ENCODE measurements around the gene KIF25.

KIF25 gene

DNA sequence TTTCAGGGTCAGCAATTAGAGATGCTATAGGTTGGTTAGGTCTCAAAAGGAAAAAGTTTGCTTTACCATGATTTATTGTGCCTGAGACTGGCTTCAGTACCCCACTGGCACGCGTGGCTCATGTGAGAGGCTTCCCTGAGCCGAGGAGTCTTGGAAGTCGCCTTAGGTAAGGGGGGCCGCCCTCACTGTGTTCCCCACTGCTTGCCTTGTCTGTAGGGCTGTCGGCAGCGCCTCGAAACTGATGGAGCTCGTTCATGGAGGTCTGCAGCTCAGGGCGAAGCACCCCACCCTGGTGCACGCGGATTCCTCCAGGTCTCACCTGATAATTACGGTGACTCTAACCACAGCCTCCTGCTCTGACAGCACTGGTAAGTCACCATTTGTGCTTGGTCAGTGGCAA, 42.4 kb downstream of the KIF25 start:
- DNase-seq (ENCODE audit: extremely low read depth, low read depth), result no peak
- H3K4me3 ChIP-seq (replicated peaks; ENCODE audit: low read depth, low read length), result no peak overlapping the region
- TF ChIP-seq, protein P1, sequence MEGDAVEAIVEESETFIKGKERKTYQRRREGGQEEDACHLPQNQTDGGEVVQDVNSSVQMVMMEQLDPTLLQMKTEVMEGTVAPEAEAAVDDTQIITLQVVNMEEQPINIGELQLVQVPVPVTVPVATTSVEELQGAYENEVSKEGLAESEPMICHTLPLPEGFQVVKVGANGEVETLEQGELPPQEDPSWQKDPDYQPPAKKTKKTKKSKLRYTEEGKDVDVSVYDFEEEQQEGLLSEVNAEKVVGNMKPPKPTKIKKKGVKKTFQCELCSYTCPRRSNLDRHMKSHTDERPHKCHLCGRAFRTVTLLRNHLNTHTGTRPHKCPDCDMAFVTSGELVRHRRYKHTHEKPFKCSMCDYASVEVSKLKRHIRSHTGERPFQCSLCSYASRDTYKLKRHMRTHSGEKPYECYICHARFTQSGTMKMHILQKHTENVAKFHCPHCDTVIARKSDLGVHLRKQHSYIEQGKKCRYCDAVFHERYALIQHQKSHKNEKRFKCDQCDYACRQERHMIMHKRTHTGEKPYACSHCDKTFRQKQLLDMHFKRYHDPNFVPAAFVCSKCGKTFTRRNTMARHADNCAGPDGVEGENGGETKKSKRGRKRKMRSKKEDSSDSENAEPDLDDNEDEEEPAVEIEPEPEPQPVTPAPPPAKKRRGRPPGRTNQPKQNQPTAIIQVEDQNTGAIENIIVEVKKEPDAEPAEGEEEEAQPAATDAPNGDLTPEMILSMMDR (IDR thresholded peaks at IDR 0.05; ENCODE audit: low read depth, low read length, missing control alignments), result no peak

DNA sequence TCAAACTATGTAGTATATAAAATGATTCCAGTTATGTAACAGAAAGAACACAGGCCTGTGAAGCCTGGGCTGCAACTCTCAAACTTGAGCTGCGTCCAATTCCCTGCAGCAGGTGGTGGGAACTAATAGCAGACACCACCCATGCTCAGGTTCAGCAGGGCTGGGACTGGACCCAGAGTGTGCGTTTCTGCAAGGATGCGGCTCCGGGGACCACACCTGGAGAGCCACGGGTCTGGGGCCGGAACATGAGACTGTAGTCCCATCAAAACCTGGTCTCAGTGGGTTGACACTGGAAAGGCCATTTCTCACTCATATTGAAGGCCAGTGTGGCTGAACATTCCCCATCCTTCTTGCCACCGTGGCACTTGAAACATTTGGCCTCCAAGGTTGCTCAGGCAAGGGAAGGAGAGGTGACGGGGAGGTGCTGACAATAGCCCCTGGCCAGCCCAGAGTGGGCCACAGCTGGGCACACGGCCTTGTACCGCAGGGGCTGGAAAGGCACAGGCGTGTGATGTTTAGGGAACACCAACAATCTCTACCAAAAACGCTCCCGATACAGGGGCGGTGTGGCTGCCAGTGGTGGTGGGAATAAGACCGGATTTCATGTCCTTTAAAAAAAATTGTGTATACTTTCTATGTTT, 43.5 kb downstream of the KIF25 start:
- no peak overlapping the region for H3K4me3 ChIP-seq (replicated peaks; ENCODE audit: low read depth, low read length)
- no peak for DNase-seq (ENCODE audit: extremely low read depth, low read depth)
- TF ChIP-seq, protein P1 (IDR thresholded peaks at IDR 0.05; ENCODE audit: low read depth, low read length, missing control alignments), result no peak

DNA sequence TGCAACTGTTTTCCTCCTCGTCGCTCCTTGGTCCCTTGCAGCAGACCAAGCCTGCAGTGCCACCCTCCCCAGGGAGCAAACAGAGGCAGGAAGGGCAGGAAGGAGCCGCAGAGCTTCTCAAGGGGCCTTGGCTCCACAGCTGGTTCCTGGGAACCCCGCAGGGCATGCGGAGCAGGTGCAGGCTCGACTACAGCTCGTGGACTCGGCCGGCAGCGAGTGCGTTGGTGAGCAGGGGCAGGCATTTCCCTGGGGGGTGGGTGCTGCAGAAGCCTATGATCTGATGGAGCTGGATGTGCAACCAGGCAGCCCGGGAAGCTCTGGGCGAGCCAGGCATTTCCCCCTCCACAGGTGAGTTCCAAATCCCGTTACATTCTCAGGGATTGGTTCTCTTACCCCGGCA, 44.5 kb downstream of the KIF25 start:
- DNase-seq (ENCODE audit: extremely low read depth, low read depth), result no peak
- no peak overlapping the region for H3K4me3 ChIP-seq (replicated peaks; ENCODE audit: low read depth, low read length)
- TF ChIP-seq, protein P1 (IDR thresholded peaks at IDR 0.05; ENCODE audit: low read depth, low read length, missing control alignments), result no peak

DNA sequence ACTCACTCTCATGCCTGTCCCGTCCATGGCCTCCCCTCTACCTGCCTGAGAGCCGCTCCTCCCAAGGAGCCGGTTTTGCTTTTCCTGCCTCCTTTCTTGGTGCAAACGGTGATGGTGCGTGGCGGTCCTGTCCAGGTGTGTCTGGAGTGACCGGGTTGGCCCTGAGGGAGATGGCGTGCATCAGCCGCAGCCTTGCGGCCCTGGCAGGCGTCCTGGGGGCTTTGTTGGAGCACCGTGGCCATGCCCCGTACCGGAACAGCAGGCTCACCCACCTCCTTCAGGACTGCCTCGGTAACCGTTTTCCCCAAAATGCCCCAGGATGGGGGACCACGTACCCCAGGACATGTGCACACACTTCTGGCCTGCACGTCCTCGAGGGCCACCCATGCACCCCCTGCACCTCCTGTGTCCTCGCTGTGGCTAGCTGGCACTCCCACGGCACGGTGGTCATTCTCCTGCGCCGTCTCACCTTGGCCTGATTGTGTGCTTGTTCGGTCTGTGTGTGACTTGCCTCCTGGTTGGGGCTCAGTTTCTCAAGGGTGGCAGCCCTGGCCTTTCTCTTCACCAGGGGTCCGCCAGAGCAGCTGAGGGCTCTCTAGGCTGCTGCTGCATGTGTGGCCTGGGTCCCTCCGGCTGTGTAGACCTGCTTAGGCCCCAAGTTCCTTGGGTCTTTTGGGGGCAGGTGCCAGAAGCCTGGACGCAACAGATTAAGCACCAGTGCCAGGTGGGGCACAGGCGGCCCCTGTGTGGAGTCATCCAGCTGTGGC, 45.1 kb downstream of the KIF25 start:
- H3K4me3 ChIP-seq (replicated peaks; ENCODE audit: low read depth, low read length), result no peak overlapping the region
- TF ChIP-seq, protein P1 (IDR thresholded peaks at IDR 0.05; ENCODE audit: low read depth, low read length, missing control alignments), result no peak
- no peak for DNase-seq (ENCODE audit: extremely low read depth, low read depth)

DNA sequence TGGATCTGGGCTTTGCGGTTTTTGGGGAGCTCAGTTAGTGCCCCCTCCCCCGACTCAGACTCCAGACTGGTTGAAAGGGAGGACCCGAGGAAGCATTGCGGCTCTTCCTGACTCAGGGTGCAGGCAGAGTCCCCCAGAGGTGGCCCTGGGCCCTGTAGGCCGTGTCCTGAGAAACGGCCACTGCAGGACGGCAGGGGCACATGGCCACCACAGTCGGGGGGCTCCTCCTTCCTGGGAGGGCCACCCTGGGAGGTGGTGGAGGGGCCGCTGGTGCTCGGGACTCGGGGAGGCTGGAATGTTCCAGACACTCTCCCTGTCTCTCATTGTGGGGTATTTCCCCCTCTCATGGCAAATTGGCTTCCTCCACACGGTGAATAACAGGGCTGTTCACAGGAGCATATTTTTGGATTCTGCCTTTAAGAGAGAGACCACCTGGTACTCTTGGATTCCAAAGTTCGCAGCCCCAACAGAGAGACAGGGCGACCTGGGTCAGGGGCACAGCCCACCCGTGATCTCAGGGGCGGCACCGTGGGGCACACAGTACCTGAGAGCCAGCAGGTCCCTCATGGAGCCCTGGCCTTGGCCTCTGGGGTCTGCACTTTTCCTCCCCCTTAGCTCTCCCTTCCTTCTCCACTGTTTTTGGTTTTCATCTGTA, 45.8 kb downstream of the KIF25 start:
- TF ChIP-seq, protein P1 (IDR thresholded peaks at IDR 0.05; ENCODE audit: low read depth, low read length, missing control alignments), result no peak
- no peak overlapping the region for H3K4me3 ChIP-seq (replicated peaks; ENCODE audit: low read depth, low read length)
- no peak for DNase-seq (ENCODE audit: extremely low read depth, low read depth)

DNA sequence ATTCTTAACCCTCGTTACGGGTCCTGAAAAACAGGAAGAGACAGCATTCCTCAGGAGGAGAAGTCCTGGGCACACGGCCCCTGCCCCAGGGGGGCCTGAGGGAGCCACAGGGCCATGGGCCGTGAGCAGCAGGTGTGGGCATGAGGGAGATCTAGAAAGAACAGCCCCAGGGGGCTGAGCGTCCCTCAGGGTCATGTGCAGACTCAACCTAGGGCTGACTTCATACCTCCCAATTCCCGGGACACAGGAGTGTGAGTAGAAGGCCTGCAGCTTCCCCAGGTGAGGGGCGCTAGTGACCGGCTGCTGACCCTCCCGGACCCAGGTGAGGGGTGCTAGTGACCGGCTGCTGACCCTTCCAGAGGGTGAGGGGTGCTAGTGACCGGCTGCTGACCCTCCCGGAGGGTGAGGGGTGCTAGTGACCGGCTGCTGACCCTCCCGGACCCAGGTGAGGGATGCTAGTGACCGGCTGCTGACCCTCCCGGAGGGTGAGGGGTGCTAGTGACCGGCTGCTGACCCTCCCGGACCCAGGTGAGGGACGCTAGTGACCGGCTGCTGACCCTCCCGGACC, 46.5 kb downstream of the KIF25 start:
- DNase-seq (ENCODE audit: extremely low read depth, low read depth), result no peak
- TF ChIP-seq, protein P1 (IDR thresholded peaks at IDR 0.05; ENCODE audit: low read depth, low read length, missing control alignments), result no peak
- H3K4me3 ChIP-seq (replicated peaks; ENCODE audit: low read depth, low read length), result no peak overlapping the region
